IMR-90 (cell line): ENCODE measurements around the gene INPP5A. TPM values are rescaled to one million over a fixed set of nuclear protein-coding genes. Genes with fewer than 3 reads are reported as not detected.

Experiments
- ATAC-seq: fragments of 200-7000 bp; cut with Tn5 transposase; 2 replicates; pipeline ENCODE4 v1.9.1; 2020; ENCODE audit warnings: low read depth, mild to moderate bottlenecking, moderate library complexity
- BruUV-seq: library from RNA; stranded (reverse); fragments of 400-500 nt; replicated peaks from 2 replicates; lab custom pipeline; 2021; lab: Mats Ljungman, UMichigan
- CTCF ChIA-PET: fragments of 300-600 bp; formaldehyde crosslinking; extraction: SDS; loops from one replicate; lab custom pipeline; 2021; ENCODE audit warnings: antibody characterized with exemption; lab: Yijun Ruan, JAX
- POLR2A ChIA-PET: fragments of 300-600 bp; sonication (Branson Sonifier 250); formaldehyde crosslinking; loops from one replicate; lab custom pipeline; 2022; ENCODE audit warnings: antibody characterized with exemption; ENCODE audit not compliant: unreplicated experiment; lab: Charles Lee
- DNase-seq: peaks from one replicate; pipeline ENCODE4 v3.0.0; 2013
- H2AFZ ChIP-seq: replicated peaks from 2 replicates; pipeline ENCODE3; 2013; ENCODE audit warnings: low read length, mild to moderate bottlenecking; ENCODE audit not compliant: poor library complexity
- H2AK5ac ChIP-seq: 2 replicates; pipeline ENCODE4 v1.6.1; 2013; ENCODE audit warnings: low read depth, low read length, inconsistent platforms
- H2AK9ac ChIP-seq: replicated peaks from 2 replicates; pipeline ENCODE3; 2013; ENCODE audit warnings: mild to moderate bottlenecking, low read depth, low read length, moderate library complexity; ENCODE audit not compliant: poor library complexity
- H2BK120ac ChIP-seq: 2 replicates; pipeline ENCODE4 v1.6.1; 2013; ENCODE audit warnings: low read depth, low read length, inconsistent platforms
- H2BK15ac ChIP-seq: 3 replicates; pipeline ENCODE4 v1.6.1; 2013; ENCODE audit warnings: low read depth, low read length, inconsistent platforms
- H2BK20ac ChIP-seq: 2 replicates; pipeline ENCODE4 v1.6.1; 2013; ENCODE audit warnings: low read depth, mild to moderate bottlenecking, inconsistent platforms, low read length, moderate library complexity
- H2BK5ac ChIP-seq: 2 replicates; pipeline ENCODE4 v1.6.1; 2013; ENCODE audit warnings: mild to moderate bottlenecking, low read depth, low read length, inconsistent platforms; ENCODE audit not compliant: poor library complexity, severe bottlenecking
- H3K14ac ChIP-seq: replicated peaks from 2 replicates; pipeline ENCODE4 v1.6.1; 2013; ENCODE audit warnings: low read depth, low read length, inconsistent platforms
- H3K18ac ChIP-seq: 2 replicates; pipeline ENCODE4 v1.6.1; 2013; ENCODE audit warnings: low read depth, low read length, control low read depth
- H3K23ac ChIP-seq: 2 replicates; pipeline ENCODE4 v1.6.1; 2013; ENCODE audit warnings: low read depth, low read length, inconsistent platforms
- H3K27ac ChIP-seq: 2 replicates; pipeline ENCODE4 v1.5.1; 2013; ENCODE audit warnings: mild to moderate bottlenecking, control low read depth, low read length; ENCODE audit not compliant: insufficient read depth
- H3K27me3 ChIP-seq: 2 replicates; pipeline ENCODE4 v1.6.1; 2013; ENCODE audit warnings: low read length; ENCODE audit not compliant: control insufficient read depth, insufficient read depth
- H3K36me3 ChIP-seq: 2 replicates; pipeline ENCODE4 v1.6.1; 2013; ENCODE audit warnings: low read length, mixed read lengths; ENCODE audit not compliant: control insufficient read depth, insufficient read depth
- H3K4ac ChIP-seq: 2 replicates; pipeline ENCODE4 v1.6.1; 2013; ENCODE audit warnings: low read depth, low read length, inconsistent platforms
- H3K4me1 ChIP-seq: 2 replicates; pipeline ENCODE4 v1.6.1; 2013; ENCODE audit warnings: low read length, mixed read lengths; ENCODE audit not compliant: control insufficient read depth, insufficient read depth
- H3K4me2 ChIP-seq: 2 replicates; pipeline ENCODE4 v1.6.1; 2013; ENCODE audit warnings: low read depth, mild to moderate bottlenecking, control low read depth, low read length, moderate library complexity
- H3K4me3 ChIP-seq: 2 replicates; pipeline ENCODE4 v1.5.1; 2013; ENCODE audit warnings: low read depth, mild to moderate bottlenecking, control low read depth, low read length, moderate library complexity; ENCODE audit not compliant: insufficient read depth
- H3K56ac ChIP-seq: 2 replicates; pipeline ENCODE4 v1.6.1; 2013; ENCODE audit warnings: low read length, inconsistent platforms; ENCODE audit not compliant: insufficient read depth; ENCODE audit errors: extremely low read depth
- H3K79me1 ChIP-seq, 2 experiments: 2 replicates each; pipeline ENCODE4 v1.6.1; 2013; ENCODE audit warnings: low read length in 2 of 2, inconsistent platforms in 1 of 2, low read depth in 1 of 2
- H3K9ac ChIP-seq: 2 replicates; pipeline ENCODE4 v1.6.1; 2013; ENCODE audit warnings: low read depth, low read length, control low read depth
- H3K9me1 ChIP-seq: 2 replicates; pipeline ENCODE4 v1.6.1; 2013; ENCODE audit warnings: low read length, inconsistent platforms; ENCODE audit not compliant: insufficient read depth
- H3K9me3 ChIP-seq: 2 replicates; pipeline ENCODE4 v1.6.1; 2013; ENCODE audit warnings: low read length; ENCODE audit not compliant: control insufficient read depth, insufficient read depth
- H4K20me1 ChIP-seq: 2 replicates; pipeline ENCODE4 v1.6.1; 2013; ENCODE audit warnings: low read length, inconsistent platforms; ENCODE audit not compliant: insufficient read depth
- H4K5ac ChIP-seq: 2 replicates; pipeline ENCODE4 v1.6.1; 2013; ENCODE audit warnings: mild to moderate bottlenecking, low read depth, low read length, control low read depth
- H4K8ac ChIP-seq, 2 experiments: 2 replicates each; pipeline ENCODE4 v1.6.1; 2013; ENCODE audit warnings: low read depth in 2 of 2, low read length in 2 of 2, control low read depth in 1 of 2, inconsistent platforms in 1 of 2
- H4K91ac ChIP-seq: 2 replicates; pipeline ENCODE4 v1.6.1; 2013; ENCODE audit warnings: low read depth, low read length, inconsistent platforms; ENCODE audit not compliant: insufficient read depth
- MAFK ChIP-seq: IDR thresholded peaks from 2 replicates; pipeline ENCODE4 v1.6.1; 2012; ENCODE audit warnings: low read depth, low read length, improper control_type of control experiment
- WGBS, 2 experiments: methylation state at CpG; one replicate each; pipeline versions ENCODE4 v1.1.5 to v1.1.7; 2013; ENCODE audit warnings: missing lambda C conversion rate in 2 of 2; ENCODE audit not compliant: insufficient read length in 1 of 2; ENCODE audit errors: extremely low coverage in 2 of 2; 5-methylcytosine and 5-hydroxymethylcytosine counted together
- dilution Hi-C: fragments of 300-500 bp; cut with HindIII; formaldehyde crosslinking; loops from one replicate; pipeline ENCODE4 v1.14.3; 2018; ENCODE audit warnings: low sequenced_read_pairs; ENCODE audit not compliant: unreplicated experiment
- in situ Hi-C: fragments of 300-500 bp; cut with MboI; formaldehyde crosslinking; loops from 3 replicates; pipeline ENCODE4 v1.14.3; 2019; ENCODE audit warnings: low sequenced_read_pairs, inconsistent platforms, mixed read lengths
- intact Hi-C: fragments of 100-400 bp; cut with micrococcal nuclease; formaldehyde crosslinking; loops from 2 replicates; pipeline ENCODE4 v1.10.0; 2022
- polyA plus RNA-seq, 3 experiments: library from polyadenylated mRNA; depleted of rRNA; stranded (reverse); fragments of >200 nt; gene quantifications; 2 replicates each; pipeline ENCODE4 v1.2.3, GENCODE V29; 2012; ENCODE audit warnings: low replicate concordance in 1 of 3
- total RNA-seq: library from RNA; depleted of rRNA; stranded (reverse); fragments of >200 nt; gene quantifications from 2 replicates; pipeline ENCODE4 v1.2.3, GENCODE V29; 2012

The INPP5A gene
- total and polyA plus RNA-seq, 2 of the 4 experiments (the other 2 are of a cell fraction), result 21.4 to 36.7 TPM

GRCh38 chr10:132616996-132617736 is 79.6 kb downstream of the INPP5A start:
- H2BK5ac ChIP-seq, result no peak overlapping the region
- no peak overlapping the region for H3K4me2 ChIP-seq
- H4K20me1 ChIP-seq, result peaks cover 43% of the 10 kb centered on the region
- no peaks in the 10 kb centered on the region for H3K27me3 ChIP-seq
- no peak overlapping the region for H2BK20ac ChIP-seq
- H3K18ac ChIP-seq, result no peak overlapping the region
- intact Hi-C loops, result no loop called here
- H3K9me3 ChIP-seq, result peaks cover 4% of the 10 kb centered on the region
- no peak overlapping the region for H4K91ac ChIP-seq
- H3K56ac ChIP-seq, result no peak overlapping the region
- WGBS, 2 experiments, result 100% methylated on average over 4 of the region's 20 CpGs; no CpG with 5 or more reads in 1 of the 2 experiments
- no peak overlapping the region for H3K4ac ChIP-seq
- no peaks in the 10 kb centered on the region for H3K36me3 ChIP-seq
- no peak for ATAC-seq
- no peak overlapping the region for H2BK15ac ChIP-seq
- H3K4me1 ChIP-seq, result peaks cover 6% of the 10 kb centered on the region; the same call in 1 of the 2 replicates
- in situ Hi-C loops, result no loop called here
- TF ChIP-seq MAFK, result no peak
- no peak for DNase-seq
- H3K9me1 ChIP-seq, result peaks cover 9% of the 10 kb centered on the region
- no peak overlapping the region for H3K4me3 ChIP-seq
- H2AK5ac ChIP-seq, result no peak overlapping the region
- H3K14ac ChIP-seq, result no peak overlapping the region
- no TSS peak for BruUV-seq
- H2AFZ ChIP-seq, result no peak overlapping the region
- ChIA-PET CTCF (no interaction called here), POLR2A (no interaction called here)
- H2AK9ac ChIP-seq, result no peak overlapping the region
- H3K23ac ChIP-seq, result no peak overlapping the region
- no peak overlapping the region for H3K9ac ChIP-seq
- no peak overlapping the region for H2BK120ac ChIP-seq
- peaks cover 11 to 47% of the 10 kb centered on the region in 2 experiments; a peak in 3 of 4 replicates for H3K79me1 ChIP-seq
- no peak overlapping the region for H4K8ac ChIP-seq
- H4K5ac ChIP-seq, result no peak overlapping the region
- no peak overlapping the region for H3K27ac ChIP-seq
- dilution Hi-C loops, result no loop called here
